Measurements from ENCODE around the gene APMAP.

DNA sequence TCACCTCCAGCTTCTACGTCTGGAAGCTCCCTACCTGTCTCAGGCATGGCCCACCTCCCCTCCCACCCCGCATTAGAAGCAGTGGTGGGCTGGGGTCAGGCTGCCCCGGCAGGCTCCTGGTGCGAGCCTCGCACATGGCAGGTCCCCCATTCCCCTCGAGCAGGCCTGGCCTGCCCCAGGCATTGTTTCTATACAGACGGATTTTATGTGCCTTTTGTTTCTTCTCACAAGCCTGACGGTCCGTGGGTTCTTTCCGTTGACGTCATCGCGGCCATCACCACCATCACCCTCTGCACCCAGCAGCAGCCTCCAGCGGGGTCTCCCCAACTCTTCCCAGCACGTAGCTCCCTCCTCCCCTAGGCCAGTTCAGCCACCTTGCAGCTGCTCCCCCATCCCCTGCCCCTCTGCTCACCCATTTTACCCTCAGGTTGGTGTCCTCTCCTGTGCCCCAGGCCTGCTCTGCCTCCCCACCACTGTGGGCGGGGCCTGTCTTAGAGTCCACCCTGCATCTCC lies 38.9 kb downstream of the APMAP start:
- TF ChIP-seq, protein P1, sequence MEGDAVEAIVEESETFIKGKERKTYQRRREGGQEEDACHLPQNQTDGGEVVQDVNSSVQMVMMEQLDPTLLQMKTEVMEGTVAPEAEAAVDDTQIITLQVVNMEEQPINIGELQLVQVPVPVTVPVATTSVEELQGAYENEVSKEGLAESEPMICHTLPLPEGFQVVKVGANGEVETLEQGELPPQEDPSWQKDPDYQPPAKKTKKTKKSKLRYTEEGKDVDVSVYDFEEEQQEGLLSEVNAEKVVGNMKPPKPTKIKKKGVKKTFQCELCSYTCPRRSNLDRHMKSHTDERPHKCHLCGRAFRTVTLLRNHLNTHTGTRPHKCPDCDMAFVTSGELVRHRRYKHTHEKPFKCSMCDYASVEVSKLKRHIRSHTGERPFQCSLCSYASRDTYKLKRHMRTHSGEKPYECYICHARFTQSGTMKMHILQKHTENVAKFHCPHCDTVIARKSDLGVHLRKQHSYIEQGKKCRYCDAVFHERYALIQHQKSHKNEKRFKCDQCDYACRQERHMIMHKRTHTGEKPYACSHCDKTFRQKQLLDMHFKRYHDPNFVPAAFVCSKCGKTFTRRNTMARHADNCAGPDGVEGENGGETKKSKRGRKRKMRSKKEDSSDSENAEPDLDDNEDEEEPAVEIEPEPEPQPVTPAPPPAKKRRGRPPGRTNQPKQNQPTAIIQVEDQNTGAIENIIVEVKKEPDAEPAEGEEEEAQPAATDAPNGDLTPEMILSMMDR (IDR thresholded peaks at IDR 0.05 in 2 of 3, conservative IDR thresholded peaks at IDR 0.05 in 1 of 3; ENCODE audit: control insufficient read depth in 2 of 3, extremely low read depth in 1 of 3, insufficient read depth in 1 of 3, low read depth in 3 of 3, low read length in 3 of 3): no peak
- TF ChIP-seq POLR2A (IDR thresholded peaks at IDR 0.05; ENCODE audit: low read depth, low read length) (no peak), SUZ12 (IDR thresholded peaks at IDR 0.05; ENCODE audit: unreplicated experiment) (no peak), TAF1 (IDR thresholded peaks at IDR 0.05; ENCODE audit: borderline replicate concordance, low read depth, low read length) (no peak), TARDBP (IDR thresholded peaks at IDR 0.05; ENCODE audit: borderline replicate concordance) (no peak), SMC3 (IDR thresholded peaks at IDR 0.05; ENCODE audit: borderline replicate concordance, low read length) (no peak), GABPA (IDR thresholded peaks at IDR 0.05; ENCODE audit: low read depth) (no peak)
